Smooth muscle cell (in vitro differentiated cells): ENCODE results near the gene BPIFB4. TPM values are rescaled to one million over a fixed set of nuclear protein-coding genes. Genes with fewer than 3 reads are reported as not detected.

ENCODE experiments used
- DNase-seq: peaks from one replicate; lab custom pipeline; 2025; ENCODE audit not compliant: unreplicated experiment; lab: John Stamatoyannopoulos, UW
- H2AFZ ChIP-seq: fragments of 200-600 bp; sonication (generic); 2 replicates; pipeline ENCODE4 v1.6.0; 2016; ENCODE audit warnings: antibody characterized with exemption, low read depth, mild to moderate bottlenecking
- H3F3A ChIP-seq: fragments of 200-600 bp; sonication (generic); 2 replicates; pipeline ENCODE4 v1.6.0; 2017; ENCODE audit warnings: antibody characterized with exemption, low read depth
- H3K27ac ChIP-seq: fragments of 200-600 bp; sonication (generic); 2 replicates; pipeline ENCODE4 v1.5.1; 2016; ENCODE audit warnings: low read depth, mild to moderate bottlenecking
- H3K27me3 ChIP-seq: fragments of 200-600 bp; sonication (generic); 2 replicates; pipeline ENCODE4 v1.6.1; 2016; ENCODE audit warnings: low read depth, mild to moderate bottlenecking
- H3K36me3 ChIP-seq: fragments of 200-600 bp; sonication (generic); 2 replicates; pipeline ENCODE4 v1.5.1; 2016; ENCODE audit warnings: low read depth
- H3K4me1 ChIP-seq: fragments of 200-600 bp; sonication (generic); 2 replicates; pipeline ENCODE4 v1.5.1; 2016; ENCODE audit warnings: low read depth
- H3K4me2 ChIP-seq: fragments of 200-600 bp; sonication (generic); 2 replicates; pipeline ENCODE4 v1.6.0; 2016; ENCODE audit warnings: mild to moderate bottlenecking
- H3K4me3 ChIP-seq: fragments of 200-600 bp; sonication (generic); 2 replicates; pipeline ENCODE4 v1.5.1; 2016; ENCODE audit warnings: mild to moderate bottlenecking
- H3K79me2 ChIP-seq: fragments of 200-600 bp; sonication (generic); 2 replicates; pipeline ENCODE4 v1.6.0; 2016; ENCODE audit warnings: low read depth, mild to moderate bottlenecking
- H3K9ac ChIP-seq: fragments of 200-600 bp; sonication (generic); 2 replicates; pipeline ENCODE4 v1.6.0; 2016; ENCODE audit warnings: low read depth
- H3K9me3 ChIP-seq: fragments of 200-600 bp; sonication (generic); replicated peaks from 2 replicates; pipeline ENCODE4 v1.5.1; 2016; ENCODE audit warnings: low read depth
- H4K20me1 ChIP-seq: fragments of 200-600 bp; sonication (generic); 2 replicates; pipeline ENCODE4 v1.6.0; 2016; ENCODE audit warnings: low read depth
- WGBS: methylation state at CpG from one replicate; pipeline ENCODE4 v1.1.7; 2016; ENCODE audit warnings: low lambda C conversion rate; 5-methylcytosine and 5-hydroxymethylcytosine counted together
- polyA plus RNA-seq: library from polyadenylated mRNA; unstranded; fragments of >200 nt; fragmentation: Nextera tagmentation; extraction: Ambion mirVana; gene quantifications from 2 replicates; pipeline ENCODE4 v1.2.1, GENCODE V29; 2016
- total RNA-seq: library from RNA; depleted of rRNA; stranded (reverse); fragments of >200 nt; gene quantifications from 2 replicates; pipeline ENCODE4 v1.2.3, GENCODE V29; 2014
- TF ChIP-seq, protein P1 (sequence below): fragments of 200-600 bp; sonication (generic); IDR thresholded peaks from 2 replicates; pipeline ENCODE4 v1.5.1; 2017; ENCODE audit warnings: borderline replicate concordance, mild to moderate bottlenecking, antibody characterized with exemption; ENCODE audit not compliant: insufficient read depth, poor library complexity, severe bottlenecking

The BPIFB4 gene
- total and polyA plus RNA-seq, 2 experiments from 2014 or later = not detected

DNA sequence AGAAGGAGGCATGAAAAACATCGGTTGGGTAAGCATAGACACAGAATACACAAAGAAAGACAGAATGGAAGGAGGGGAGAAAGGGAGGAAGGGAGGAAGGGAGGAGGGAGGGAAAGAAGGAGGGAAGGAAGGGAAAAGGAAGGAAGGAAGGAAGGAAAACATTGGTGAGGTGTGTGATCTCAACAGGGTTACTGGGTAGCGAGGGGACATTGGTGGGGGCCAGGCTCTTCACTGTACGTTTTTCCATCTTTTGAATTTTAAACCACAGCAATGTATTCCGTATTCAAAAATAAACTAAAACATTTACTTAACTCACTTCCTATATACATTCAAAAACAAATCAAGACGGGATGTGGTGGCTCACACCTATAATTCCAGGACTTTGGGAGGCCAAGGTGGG is 67.9 kb downstream of the BPIFB4 start:
- Histone ChIP-seq H3K27ac (no peak overlapping the region), H3K79me2 (no peaks in the 10 kb centered on the region), H2AFZ (no peak overlapping the region), H3K9me3 (no peaks in the 10 kb centered on the region), H3K9ac (no peak overlapping the region), H3K4me2 (no peak overlapping the region), H3K4me1 (no peaks in the 10 kb centered on the region), H3F3A (no peaks in the 10 kb centered on the region), H3K36me3 (no peaks in the 10 kb centered on the region), H4K20me1 (no peaks in the 10 kb centered on the region), H3K4me3 (no peak overlapping the region), H3K27me3 (peaks cover 28% of the 10 kb centered on the region)
- no peak for DNase-seq
- 86% methylated on average over 5 of the region's 5 CpGs for WGBS
- TF ChIP-seq, protein P1, sequence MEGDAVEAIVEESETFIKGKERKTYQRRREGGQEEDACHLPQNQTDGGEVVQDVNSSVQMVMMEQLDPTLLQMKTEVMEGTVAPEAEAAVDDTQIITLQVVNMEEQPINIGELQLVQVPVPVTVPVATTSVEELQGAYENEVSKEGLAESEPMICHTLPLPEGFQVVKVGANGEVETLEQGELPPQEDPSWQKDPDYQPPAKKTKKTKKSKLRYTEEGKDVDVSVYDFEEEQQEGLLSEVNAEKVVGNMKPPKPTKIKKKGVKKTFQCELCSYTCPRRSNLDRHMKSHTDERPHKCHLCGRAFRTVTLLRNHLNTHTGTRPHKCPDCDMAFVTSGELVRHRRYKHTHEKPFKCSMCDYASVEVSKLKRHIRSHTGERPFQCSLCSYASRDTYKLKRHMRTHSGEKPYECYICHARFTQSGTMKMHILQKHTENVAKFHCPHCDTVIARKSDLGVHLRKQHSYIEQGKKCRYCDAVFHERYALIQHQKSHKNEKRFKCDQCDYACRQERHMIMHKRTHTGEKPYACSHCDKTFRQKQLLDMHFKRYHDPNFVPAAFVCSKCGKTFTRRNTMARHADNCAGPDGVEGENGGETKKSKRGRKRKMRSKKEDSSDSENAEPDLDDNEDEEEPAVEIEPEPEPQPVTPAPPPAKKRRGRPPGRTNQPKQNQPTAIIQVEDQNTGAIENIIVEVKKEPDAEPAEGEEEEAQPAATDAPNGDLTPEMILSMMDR = no peak

DNA sequence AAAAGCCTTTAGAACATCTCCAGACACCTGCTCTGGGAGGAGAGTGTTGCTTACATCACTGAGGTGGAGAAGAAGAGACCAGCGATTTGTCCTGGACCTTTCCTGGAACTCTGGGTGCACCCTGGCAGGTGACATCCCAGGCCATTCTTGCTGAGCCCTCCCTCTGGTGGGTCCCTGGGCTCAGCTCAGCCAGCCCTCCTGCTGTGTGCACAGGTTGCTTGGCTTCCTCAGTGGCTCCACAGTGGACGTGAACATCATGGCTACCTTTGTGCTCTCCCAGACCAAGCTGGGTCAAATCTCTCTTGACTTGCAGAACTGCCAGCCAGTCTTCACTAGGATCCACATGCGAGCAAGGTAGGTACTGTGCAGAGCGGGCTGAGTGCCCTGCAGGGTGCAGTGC is 68.6 kb downstream of the BPIFB4 start:
- Histone ChIP-seq H3K27me3 (peaks cover 32% of the 10 kb centered on the region), H3K27ac (no peak overlapping the region), H2AFZ (no peak overlapping the region), H3K9me3 (no peaks in the 10 kb centered on the region), H3K4me2 (no peak overlapping the region), H3K9ac (no peak overlapping the region), H3K36me3 (no peaks in the 10 kb centered on the region), H3K4me1 (no peaks in the 10 kb centered on the region), H3K79me2 (no peaks in the 10 kb centered on the region), H3F3A (no peaks in the 10 kb centered on the region), H4K20me1 (no peaks in the 10 kb centered on the region), H3K4me3 (no peak overlapping the region)
- TF ChIP-seq, protein P1 = no peak
- DNase-seq = no peak
- WGBS = 85% methylated on average over 4 of the region's 4 CpGs

DNA sequence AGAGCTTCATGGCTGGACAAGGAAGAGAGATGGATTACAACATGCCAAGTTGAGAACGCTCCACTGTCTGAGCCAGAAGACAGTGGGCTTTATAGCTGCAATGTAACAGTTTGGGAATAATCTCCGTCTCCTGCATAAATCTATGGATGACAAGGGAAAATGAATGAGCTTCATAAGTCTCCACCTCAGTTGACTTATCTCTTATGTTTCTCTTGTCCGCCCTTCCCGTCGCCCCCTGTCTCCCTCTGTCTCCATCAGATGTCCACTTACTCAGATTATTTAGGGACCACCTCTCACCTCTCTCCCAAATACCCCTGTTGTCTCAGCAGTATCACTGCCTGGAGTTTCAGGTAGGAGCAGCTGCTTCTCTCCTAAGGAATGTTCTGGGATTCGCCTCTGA is 74.8 kb downstream of the BPIFB4 start:
- Histone ChIP-seq H3K4me2 (no peak overlapping the region), H3K36me3 (no peaks in the 10 kb centered on the region), H2AFZ (no peak overlapping the region), H3F3A (no peaks in the 10 kb centered on the region), H3K79me2 (no peaks in the 10 kb centered on the region), H3K27me3 (peaks cover 63% of the 10 kb centered on the region), H3K9ac (no peak overlapping the region), H3K27ac (no peak overlapping the region), H3K4me3 (no peak overlapping the region), H3K4me1 (no peaks in the 10 kb centered on the region), H4K20me1 (no peaks in the 10 kb centered on the region), H3K9me3 (no peaks in the 10 kb centered on the region)
- TF ChIP-seq, protein P1 = no peak
- WGBS = 89% methylated on average over 6 of the region's 6 CpGs
- no peak for DNase-seq

DNA sequence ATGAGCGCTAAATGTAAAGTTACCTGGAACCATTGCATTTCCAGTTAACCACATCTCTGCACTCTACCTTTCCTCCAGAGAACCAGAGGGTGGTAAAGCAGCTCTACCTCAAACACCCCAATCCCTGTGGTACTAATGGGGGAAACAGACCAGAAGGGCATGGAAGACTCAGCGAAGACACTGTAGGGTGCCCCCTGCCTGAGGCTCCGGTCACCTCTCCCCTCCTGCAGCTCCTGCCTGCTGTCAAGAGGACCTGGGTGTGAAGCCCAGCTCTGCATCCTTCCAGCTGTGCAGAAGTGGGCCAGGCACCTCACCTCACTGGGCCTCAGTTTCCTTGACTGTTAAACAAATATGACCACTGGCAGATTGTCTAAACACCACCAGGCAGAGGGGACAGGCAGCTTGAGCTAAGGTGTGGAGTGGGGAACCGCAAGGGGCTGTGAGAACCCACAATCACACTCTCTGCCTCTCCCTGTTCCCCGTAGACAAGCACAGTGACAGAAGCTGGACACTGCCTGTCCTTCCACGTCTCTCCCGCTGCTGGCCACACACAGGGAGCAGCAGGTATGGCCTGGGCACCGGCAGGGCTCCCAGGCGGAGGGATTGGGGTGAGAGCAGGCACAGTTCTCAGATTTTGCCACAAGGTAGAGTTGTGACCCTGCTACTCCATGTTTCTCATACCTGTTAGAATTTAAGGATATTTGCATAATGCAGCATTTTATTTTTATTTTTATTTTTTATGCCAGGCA is 79.4 kb downstream of the BPIFB4 start:
- no peaks in the 10 kb centered on the region for H3K79me2 ChIP-seq
- TF ChIP-seq, protein P1 = no peak
- no peak overlapping the region for H3K9ac ChIP-seq
- H3F3A ChIP-seq = no peaks in the 10 kb centered on the region
- H3K27me3 ChIP-seq = peaks cover 32% of the 10 kb centered on the region
- H2AFZ ChIP-seq = no peak overlapping the region
- no peaks in the 10 kb centered on the region for H3K9me3 ChIP-seq
- no peak overlapping the region for H3K27ac ChIP-seq
- H3K36me3 ChIP-seq = no peaks in the 10 kb centered on the region
- no peak overlapping the region for H3K4me2 ChIP-seq
- 81% methylated on average over 9 of the region's 9 CpGs for WGBS
- H3K4me1 ChIP-seq = no peaks in the 10 kb centered on the region
- DNase-seq = no peak
- H3K4me3 ChIP-seq = no peak overlapping the region
- no peaks in the 10 kb centered on the region for H4K20me1 ChIP-seq
